ENCODE data around the gene TTC34.
"Not testable (repeated sequence)": the region's sequence is repeated elsewhere in the genome, so short reads cannot be mapped to it uniquely, and the experiment has no call there.

Gene TTC34

DNA sequence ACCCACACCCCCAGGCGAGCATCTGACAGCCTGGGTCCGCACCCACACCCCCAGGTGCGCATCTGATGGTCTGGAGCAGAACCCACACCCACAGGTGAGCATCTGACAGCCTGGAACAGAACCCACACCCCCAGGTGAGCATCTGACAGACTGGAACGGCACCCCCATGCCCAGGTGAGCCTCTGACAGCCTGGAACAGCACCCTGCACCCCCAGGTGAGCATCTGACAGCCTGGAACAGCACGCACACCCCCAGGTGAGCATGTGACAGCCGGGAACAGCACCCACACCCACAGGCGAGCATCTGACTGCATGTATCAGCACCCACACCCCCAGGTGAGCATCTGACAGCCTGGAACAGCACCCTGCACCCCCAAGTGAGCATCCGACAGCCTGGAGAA, 115.8 kb downstream of the TTC34 start:
- in situ Hi-C loops (cut with MboI; ENCODE audit: low sequenced_read_pairs) = not testable (repeated sequence)

DNA sequence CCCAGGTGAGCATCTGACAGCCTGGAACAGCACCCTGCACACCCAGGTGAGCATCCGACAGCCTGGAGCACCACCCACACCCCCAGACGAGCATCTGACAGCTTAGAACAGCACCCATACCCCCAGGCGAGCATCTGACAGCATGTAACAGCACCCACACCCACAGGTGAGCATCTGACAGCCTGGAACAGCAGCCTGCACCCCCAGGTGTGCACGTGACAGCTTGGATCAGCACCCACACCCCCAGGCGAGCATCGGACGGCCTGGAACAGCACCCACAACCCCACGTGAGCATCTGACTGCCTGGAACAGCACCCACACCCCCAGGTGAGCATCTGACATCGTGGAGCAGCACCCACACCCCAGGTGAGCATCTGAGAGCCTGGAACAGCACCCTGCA, 116.6 kb downstream of the TTC34 start:
- in situ Hi-C loops (cut with MboI; ENCODE audit: low sequenced_read_pairs) = not testable (repeated sequence)

DNA sequence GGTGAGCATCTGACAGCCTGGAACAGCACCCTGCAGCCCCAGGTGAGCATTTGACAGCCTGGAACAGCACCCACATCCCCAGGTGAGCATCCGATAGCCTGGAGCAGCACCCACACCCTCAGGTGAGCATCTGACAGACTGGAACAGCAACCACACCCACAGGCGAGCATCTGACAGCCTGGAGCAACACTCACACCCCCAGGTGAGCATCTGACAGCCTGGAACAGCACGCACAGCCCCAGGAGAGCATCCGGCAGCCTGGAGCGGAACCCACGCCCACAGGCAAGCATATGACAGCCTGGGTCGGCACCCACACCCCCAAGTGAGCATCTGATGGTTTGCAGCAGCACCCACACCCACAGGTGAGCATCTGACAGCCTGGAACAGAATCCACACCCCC, 117.5 kb downstream of the TTC34 start:
- in situ Hi-C loops (cut with MboI; ENCODE audit: low sequenced_read_pairs) = not testable (repeated sequence)

DNA sequence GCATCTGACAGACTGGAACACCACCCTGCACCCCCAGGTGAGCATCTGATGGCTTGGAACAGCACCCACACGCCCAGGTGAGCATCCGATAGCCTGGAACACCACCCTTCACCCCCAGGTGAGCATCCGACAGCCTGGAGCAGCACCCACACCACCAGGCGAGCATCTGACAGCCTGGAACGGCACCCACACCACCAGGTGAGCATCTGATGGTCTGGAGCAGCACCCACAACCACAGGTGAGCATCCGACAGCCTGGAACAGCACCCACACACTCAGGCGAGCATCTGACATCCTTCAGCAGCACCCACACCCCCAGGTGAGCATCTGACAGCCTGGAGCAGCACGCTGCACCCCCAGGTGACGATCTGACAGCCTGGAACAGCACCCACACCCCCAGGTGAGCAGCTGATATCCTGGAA, 118.2 kb downstream of the TTC34 start:
- in situ Hi-C loops (cut with MboI; ENCODE audit: low sequenced_read_pairs) = not testable (repeated sequence)

DNA sequence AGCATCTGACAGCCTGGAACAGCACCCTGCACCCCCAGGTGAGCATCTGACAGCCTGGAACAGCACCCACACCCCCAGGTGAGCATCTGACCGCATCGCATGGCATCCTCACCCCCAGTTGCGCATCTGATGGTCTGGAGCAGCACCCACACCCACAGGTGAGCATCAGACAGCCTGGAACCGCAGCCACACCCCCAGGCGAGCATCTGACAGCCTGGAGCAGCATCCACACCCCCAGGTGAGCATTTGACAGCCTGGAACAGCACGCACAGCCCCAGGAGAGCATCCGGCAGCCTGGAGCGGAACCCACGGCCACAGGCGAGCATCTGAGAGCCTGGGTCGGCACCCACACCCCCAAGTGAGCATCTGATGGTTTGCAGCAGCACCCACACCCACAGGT, 118.6 kb downstream of the TTC34 start:
- in situ Hi-C loops (cut with MboI; ENCODE audit: low sequenced_read_pairs) = not testable (repeated sequence)

DNA sequence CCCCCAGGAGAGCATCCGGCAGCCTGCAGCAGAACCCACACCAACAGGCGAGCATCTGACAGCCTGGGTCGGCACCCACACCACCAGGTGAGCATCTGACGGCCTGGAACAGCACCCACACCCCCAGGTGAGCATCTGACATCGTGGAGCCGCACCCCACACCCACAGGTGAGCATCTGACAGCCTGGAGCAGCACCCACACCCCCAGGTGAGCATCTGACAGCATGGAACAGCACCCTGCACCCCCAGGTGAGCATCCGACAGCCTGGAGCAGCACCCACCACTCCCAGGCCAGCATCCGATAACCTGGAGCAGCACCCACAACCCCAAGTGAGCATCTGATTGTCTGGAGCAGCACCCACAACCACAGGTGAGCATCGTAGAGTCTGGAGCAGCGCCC, 124.8 kb downstream of the TTC34 start:
- in situ Hi-C loops (cut with MboI; ENCODE audit: low sequenced_read_pairs) = not testable (repeated sequence)

DNA sequence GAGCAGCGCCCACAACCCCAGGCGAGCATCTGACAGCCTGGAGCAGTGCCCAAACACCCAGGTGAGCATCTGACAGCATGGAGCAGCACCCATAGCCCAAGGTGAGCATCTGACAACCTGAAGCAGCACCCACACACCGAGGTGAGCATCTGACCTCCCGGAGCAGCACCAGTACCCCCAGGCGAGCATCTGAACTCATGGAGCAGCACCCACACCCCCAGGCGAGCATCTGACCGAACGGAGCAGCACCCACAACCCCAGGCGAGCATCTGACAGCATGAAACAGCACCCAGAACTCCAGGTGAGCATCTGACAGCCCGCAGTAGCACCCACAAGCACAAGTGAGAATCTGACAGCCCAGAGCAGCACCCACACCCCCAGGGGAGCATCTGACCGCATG, 129.8 kb downstream of the TTC34 start:
- in situ Hi-C loops (cut with MboI; ENCODE audit: low sequenced_read_pairs) = not testable (repeated sequence)

DNA sequence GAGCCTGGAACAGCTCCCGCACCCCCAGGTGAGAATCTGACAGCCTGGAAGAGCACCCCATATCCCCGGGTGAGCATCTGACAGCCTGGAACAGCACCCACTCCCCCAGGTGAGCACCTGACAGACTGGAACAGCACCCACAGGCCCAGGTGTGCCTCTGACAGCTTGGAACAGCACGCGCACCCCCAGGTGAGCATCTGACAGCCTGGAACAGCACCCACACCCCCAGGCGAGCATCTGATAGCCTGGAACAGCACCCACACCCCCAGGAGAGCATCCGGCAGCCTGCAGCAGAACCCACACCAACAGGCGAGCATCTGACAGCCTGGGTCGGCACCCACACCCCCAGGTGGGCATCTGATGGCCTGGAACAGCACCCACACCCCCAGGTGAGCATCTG, 141.7 kb downstream of the TTC34 start:
- in situ Hi-C loops (cut with MboI; ENCODE audit: low sequenced_read_pairs) = not testable (repeated sequence)

DNA sequence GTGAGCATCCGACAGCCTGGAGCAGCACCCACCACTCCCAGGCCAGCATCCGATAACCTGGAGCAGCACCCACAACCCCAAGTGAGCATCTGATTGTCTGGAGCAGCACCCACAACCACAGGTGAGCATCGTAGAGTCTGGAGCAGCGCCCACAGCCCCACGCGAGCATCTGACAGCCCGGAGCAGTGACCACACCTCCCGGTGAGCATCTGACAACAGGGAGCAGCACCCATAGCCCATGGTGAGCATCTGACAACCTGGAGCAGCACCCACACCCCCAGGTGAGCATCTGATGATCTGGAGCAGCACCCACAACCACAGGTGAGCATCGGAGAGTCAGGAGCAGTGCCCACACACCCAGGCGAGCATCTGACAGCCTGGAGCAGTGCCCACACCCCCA, 143.6 kb downstream of the TTC34 start:
- in situ Hi-C loops (cut with MboI; ENCODE audit: low sequenced_read_pairs) = not testable (repeated sequence)

DNA sequence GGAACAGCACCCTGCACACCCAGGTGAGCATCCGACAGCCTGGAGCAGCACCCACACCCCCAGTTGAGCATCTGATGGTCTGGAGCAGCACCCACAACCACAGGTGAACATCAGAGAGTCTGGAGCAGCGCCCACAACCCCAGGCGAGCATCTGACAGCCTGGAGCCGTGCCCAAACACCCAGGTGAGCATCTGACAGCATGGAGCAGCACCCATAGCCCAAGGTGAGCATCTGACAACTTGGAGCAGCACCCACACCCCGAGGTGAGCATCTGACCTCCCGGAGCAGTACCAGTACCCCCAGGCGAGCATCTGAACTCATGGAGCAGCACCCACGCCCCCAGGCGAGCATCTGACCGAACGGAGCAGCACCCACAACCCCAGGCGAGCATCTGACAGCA, 144.4 kb downstream of the TTC34 start:
- in situ Hi-C loops (cut with MboI; ENCODE audit: low sequenced_read_pairs) = not testable (repeated sequence)

DNA sequence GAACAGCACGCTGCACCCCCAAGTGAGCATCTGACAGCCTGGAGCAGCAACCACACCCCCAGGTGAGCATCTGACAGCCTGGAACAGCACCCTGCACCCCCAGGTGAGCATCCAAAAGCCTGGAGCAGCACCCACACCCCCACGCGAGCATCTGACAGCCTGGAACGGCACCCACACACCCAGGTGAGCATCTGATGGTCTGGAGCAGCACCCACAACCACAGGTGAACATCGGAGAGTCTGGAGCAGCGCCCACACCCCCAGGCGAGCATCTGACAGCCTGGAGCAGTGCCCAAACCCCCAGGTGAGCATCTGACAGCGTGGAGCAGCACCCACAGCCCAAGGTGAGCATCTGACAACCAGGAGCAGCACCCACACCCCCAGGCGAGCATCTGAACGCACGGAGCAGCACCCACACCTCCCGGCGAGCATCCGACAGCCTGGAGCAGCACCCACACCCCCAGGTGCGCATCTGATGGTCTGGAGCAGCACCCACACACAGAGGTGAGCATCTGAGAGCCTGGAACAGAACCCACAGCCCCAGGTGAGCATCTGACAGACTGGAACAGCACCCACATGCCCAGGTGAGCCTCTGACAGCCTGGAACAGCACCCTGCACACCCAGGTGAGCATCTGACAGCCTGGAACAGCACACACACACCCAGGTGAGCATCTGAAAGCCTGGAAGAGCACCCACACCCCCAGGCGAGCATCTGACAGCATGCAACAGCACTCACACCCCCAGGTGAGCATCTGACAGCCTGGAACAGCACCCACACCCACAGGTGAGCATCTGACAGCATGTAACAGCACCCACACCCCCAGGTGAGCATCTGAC, 145.7 kb downstream of the TTC34 start:
- in situ Hi-C loops (cut with MboI; ENCODE audit: low sequenced_read_pairs) = not testable (repeated sequence)

DNA sequence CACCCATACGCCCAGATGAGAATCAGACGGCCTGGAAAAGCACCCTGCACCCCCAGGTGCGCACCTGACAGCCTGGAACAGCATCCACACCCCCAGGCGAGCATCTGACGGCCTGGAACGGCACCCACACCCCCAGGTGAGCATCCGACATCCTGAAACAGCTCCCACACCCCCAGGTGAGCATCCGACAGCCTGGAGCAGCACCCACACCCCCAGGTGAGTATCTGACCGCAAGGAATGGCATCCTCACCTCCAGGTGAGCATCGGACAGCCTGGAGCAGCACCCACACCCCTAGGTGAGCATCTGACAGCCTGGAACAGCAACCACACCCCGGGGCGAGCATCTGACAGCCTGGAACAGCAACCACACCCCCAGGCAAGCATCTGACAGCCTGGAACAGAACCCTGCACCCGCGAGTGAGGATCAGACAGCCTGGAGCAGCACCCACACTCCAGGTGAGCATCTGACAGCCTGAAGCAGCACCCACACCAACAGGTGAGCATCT, 147.0 kb downstream of the TTC34 start:
- in situ Hi-C loops (cut with MboI; ENCODE audit: low sequenced_read_pairs) = not testable (repeated sequence)

DNA sequence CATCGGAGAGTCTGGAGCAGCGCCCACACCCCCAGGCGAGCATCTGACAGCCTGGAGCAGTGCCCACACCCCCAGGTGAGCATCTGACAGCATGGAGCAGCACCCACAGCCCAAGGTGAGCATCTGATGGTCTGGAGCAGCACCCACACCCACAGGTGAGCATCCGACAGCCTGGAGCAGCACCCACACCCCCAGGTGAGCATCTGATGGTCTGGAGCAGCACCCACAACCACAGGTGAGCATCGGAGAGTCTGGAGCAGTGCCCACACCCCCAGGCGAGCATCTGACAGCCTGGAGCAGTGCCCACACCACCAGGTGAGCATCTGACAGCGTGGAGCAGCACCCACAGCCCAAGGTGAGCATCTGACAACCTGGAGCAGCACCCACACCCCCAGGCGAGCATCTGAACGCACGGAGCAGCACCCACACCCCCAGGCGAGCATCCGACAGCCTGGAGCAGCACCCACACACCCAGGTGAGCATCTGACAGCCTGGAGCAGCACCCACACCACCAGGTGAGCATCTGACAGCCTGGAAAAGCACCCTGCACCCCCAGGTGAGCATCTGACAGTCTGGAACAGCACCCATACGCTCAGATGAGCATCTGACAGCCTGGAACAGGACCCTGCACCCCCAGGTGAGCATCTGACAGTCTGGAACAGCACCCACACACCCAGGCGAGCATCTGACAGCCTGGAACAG, 147.6 kb downstream of the TTC34 start:
- in situ Hi-C loops (cut with MboI; ENCODE audit: low sequenced_read_pairs) = not testable (repeated sequence)

DNA sequence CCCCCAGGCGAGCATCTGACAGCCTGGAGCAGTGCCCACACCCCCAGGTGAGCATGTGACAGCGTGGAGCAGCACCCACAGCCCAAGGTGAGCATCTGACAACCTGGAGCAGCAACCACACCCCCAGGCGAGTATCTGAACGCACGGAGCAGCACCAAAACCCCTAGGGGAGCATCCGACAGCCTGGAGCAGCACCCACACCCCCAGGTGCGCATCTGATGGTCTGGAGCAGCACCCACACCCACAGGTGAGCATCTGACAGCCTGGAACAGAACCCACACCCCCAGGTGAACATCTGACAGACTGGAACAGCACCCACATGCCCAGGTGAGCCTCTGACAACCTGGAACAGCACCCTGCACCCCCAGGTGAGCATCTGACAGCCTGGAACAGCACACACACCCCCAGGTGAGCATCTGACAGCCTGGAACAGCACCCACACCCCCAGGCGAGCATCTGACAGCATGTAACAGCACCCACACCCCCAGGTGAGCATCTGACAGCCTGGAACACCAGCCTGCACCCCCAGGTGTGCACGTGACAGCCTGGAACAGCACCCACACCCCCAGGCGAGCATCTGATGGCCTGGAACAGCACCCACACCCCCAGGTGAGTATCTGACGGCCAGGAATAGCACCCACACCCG, 148.4 kb downstream of the TTC34 start:
- in situ Hi-C loops (cut with MboI; ENCODE audit: low sequenced_read_pairs) = not testable (repeated sequence)

DNA sequence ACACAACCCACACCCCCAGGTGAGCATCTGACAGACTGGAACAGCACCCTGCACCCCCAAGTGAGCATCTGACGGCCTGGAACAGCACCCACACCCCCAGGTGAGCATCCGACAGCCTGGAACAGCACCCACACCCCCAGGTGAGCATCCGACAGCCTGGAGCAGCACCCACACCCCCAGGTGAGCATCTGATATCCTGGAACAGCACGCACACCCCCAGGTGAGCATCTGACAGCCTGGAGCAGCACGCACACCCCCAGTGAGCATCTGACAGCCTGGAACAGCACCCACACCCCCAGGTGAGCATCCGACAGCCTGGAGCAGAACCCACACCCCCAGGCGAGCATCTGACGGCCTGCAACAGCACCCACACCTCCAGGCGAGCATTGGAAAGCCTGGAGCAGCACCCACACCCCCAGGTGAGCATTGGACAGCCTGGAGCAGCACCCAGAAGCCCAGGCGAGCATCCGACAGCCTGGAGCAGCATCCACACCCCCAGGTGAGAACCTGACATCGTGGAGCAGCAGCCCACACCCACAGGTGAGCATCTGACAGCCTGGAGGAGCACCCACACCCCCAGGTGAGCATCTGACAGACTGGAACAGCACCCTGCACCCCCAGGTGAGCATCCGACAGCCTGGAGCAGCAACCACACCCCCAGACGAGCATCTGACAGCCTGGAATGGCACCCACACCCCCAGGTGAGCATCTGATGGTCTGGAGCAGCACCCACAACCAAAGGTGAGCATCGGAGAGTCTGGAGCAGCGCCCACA, 149.2 kb downstream of the TTC34 start:
- in situ Hi-C loops (cut with MboI; ENCODE audit: low sequenced_read_pairs) = not testable (repeated sequence)

DNA sequence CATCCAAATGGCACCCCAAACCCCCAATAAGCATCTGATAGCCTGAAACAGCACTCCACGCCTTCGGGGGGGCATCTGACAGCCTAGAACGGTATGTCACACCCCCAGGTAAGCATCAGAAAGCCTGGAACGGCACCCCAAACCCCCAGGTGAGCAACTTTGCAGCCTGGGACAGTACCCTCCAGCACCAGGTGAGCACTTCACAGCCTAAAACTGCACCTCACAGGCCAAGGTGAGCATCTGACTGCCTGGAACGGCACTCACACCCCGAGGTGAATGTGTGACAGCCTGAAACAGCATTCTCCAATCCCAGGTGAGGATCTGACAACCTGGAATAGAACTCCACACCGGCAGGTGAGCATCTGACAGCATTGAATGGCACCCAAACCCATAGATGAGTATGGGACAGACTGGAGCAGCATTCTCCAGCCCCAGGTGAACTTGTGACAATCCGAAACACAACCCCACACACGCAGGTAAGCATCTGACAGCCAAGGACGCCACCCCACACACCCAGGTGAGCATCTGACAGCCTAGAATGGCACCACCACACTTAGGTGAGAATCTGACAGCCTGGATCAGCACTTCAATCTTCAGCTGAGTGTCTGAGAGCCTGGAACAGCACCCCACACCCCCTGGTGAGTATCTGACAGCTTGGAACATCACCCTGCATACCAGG, 150.4 kb downstream of the TTC34 start:
- in situ Hi-C loops (cut with MboI; ENCODE audit: low sequenced_read_pairs) = no loop called here

DNA sequence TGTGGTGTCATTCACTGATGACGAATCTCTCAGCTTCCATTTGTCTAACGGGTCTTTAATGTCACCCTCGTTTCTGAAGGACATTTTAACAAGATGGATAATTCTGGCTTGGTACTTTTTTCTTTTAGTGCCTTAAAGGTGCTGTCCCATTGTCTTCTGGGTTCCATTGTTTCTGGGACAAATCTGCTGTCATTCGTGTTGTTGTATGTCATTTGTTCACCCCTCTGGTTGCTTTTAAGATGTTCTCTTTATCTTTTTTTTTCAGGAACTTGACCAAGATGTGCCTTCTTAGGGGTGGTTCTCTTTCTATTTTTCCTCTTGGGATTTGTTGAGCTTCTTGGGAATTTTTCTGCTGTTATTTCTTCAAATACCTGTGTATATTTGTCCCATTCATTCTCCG, 154.7 kb downstream of the TTC34 start:
- in situ Hi-C loops (cut with MboI; ENCODE audit: low sequenced_read_pairs) = no loop called here

DNA sequence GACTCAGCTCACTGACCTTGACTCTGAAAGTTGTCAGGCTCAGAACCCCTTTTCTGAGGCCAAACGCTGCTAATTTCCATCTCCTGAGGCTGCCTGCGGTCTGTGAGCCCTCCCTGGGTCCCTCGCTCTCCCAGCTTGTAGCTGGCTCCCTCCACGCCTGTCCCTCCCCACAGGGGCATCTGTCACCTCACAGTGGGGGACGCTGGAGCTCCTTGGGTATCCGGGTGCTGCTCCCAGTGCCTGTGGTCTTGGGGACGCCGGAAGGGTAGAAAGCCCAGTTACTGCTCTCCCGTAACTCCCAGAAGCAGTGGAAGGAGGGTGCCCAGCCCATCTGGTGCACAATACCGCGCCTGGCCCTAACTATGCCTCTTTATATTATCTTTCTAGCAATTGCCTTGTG, 155.7 kb downstream of the TTC34 start:
- in situ Hi-C loops (cut with MboI; ENCODE audit: low sequenced_read_pairs) = no loop called here

DNA sequence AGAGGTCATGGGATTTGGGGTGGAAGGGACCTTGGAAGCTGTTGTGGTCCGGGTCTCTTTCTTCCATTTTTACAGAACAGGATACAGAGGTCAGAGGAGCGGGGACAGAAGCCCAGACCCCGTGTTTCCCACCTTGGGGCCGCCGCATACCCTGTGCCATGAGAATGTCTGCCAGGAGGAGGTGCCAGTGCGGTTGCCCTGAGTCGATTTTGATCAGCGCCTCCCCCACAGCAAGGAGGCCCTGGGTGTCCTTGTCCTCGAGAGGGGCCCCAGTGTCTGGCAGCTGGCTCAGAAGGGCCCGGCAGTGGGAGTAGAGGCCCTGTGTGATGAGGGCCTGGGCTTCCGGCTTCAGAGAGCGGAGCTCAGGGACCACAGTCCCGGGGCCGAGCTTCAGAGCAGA, 156.3 kb downstream of the TTC34 start:
- in situ Hi-C loops (cut with MboI; ENCODE audit: low sequenced_read_pairs) = no loop called here

DNA sequence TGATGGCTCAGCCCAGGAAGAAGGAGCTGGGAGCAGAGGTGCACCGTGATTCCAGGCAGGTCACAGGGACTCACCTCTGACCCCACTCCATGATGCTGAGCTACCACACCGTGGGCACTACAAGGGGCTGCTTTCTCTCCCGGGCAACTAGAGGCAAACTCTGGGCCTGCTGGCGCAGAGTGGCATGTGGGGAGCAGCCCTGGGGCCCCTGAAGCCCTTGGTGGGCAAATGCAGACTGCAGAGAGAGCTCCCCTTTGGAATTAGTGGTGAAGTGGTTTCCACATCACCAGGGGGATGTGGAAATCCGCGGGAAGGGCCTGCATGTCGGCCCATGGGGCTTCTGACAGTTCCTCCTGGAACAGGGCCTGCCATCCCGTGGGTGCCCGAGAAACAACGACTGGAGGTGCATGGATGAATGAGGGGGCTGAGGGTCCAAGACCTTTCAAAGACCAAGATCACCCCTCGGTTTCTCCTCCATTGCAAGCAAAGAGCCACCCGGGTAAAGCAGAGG, 156.8 kb downstream of the TTC34 start:
- in situ Hi-C loops (cut with MboI; ENCODE audit: low sequenced_read_pairs) = no loop called here

Measured in HL-60/S4 treated with retinoic acid at 250 ng/mL for 4 days and 3 days (cell line).